Kidney epithelial cell (primary cell): Measurements from ENCODE around the gene ELOVL2. TPM values are rescaled to one million over a fixed set of nuclear protein-coding genes. Genes with fewer than 3 reads are reported as not detected.

ENCODE experiments used
- DNase-seq: peaks from one replicate; pipeline ENCODE4 v3.0.0-alpha.2; 2010; ENCODE audit warnings: low read depth
- H3K27me3 ChIP-seq: 2 replicates; pipeline ENCODE4 v1.6.0; 2011; ENCODE audit warnings: low read length; ENCODE audit not compliant: control insufficient read depth, insufficient read depth
- H3K36me3 ChIP-seq: 2 replicates; pipeline ENCODE4 v1.5.1; 2011; ENCODE audit warnings: low read length; ENCODE audit not compliant: control insufficient read depth, insufficient read depth
- H3K4me3 ChIP-seq: 2 replicates; pipeline ENCODE4 v1.5.1; 2011; ENCODE audit warnings: low read depth, mild to moderate bottlenecking, control low read depth, low read length
- CTCF ChIP-seq: IDR thresholded peaks from 2 replicates; pipeline ENCODE4 v1.5.1; 2011; ENCODE audit warnings: mild to moderate bottlenecking, moderate library complexity, low read length, control low read depth, inconsistent platforms; ENCODE audit not compliant: insufficient read depth, poor library complexity, severe bottlenecking
- total RNA-seq: library from RNA; depleted of rRNA; stranded (reverse); fragments of >200 nt; gene quantifications from 2 replicates; pipeline ENCODE4 v1.2.3, GENCODE V29; 2015

Gene ELOVL2
- total RNA-seq, 1 donor from 2014 or later: 0.84 TPM

GRCh38 chr6:11054722-11055121 is 10.6 kb upstream of the ELOVL2 start:
- Histone ChIP-seq H3K4me3 (no peak overlapping the region), H3K27me3 (no peaks in the 10 kb centered on the region), H3K36me3 (no peaks in the 10 kb centered on the region)
- TF ChIP-seq CTCF: no peak
- no peak for DNase-seq

GRCh38 chr6:11053307-11053706 is 9.2 kb upstream of the ELOVL2 start:
- Histone ChIP-seq H3K4me3 (no peak overlapping the region), H3K27me3 (no peaks in the 10 kb centered on the region), H3K36me3 (no peaks in the 10 kb centered on the region)
- TF ChIP-seq CTCF: no peak
- DNase-seq: no peak

- H3K4me3 ChIP-seq: no peak overlapping the region
- H3K36me3 ChIP-seq: no peaks in the 10 kb centered on the region
- no peaks in the 10 kb centered on the region for H3K27me3 ChIP-seq
- TF ChIP-seq CTCF: no peak
- no peak for DNase-seq
Measured at GRCh38 chr6:11050731-11051130, 6.6 kb upstream of the ELOVL2 start.

GRCh38 chr6:11044712-11045167 is 635 bp upstream of the ELOVL2 start:
- no peak for DNase-seq
- TF ChIP-seq CTCF: no peak
- Histone ChIP-seq H3K27me3 (peaks cover 16% of the 10 kb centered on the region), H3K4me3 (peak overlapping the region; percentile 37), H3K36me3 (no peaks in the 10 kb centered on the region)

GRCh38 chr6:11043378-11043960 is 636 bp downstream of the ELOVL2 start:
- peak; percentile 44 for DNase-seq
- no peaks in the 10 kb centered on the region for H3K36me3 ChIP-seq
- no peak for TF ChIP-seq CTCF
- H3K4me3 ChIP-seq: peak overlapping the region; percentile 37
- peaks cover 16% of the 10 kb centered on the region for H3K27me3 ChIP-seq

GRCh38 chr6:11042750-11043377 is 1.2 kb downstream of the ELOVL2 start:
- DNase-seq: no peak
- peaks cover 16% of the 10 kb centered on the region for H3K27me3 ChIP-seq
- peak overlapping the region; percentile 37 for H3K4me3 ChIP-seq
- no peak for TF ChIP-seq CTCF
- H3K36me3 ChIP-seq: no peaks in the 10 kb centered on the region
